Right ventricle myocardium inferior (tissue), 1 donor: Measurements from ENCODE around the gene MCTP1. TPM values are rescaled to one million over a fixed set of nuclear protein-coding genes. Genes with fewer than 3 reads are reported as not detected.

ENCODE experiments used
- ATAC-seq: fragments of 200-7000 bp; cut with Tn5 transposase; one replicate; pipeline ENCODE4 v1.9.1; 2020; ENCODE audit warnings: mild to moderate bottlenecking, moderate library complexity
- DNase-seq: peaks from one replicate; pipeline ENCODE4 v3.0.0; 2021; ENCODE audit errors: missing footprints
- intact Hi-C: fragments of 100-400 bp; cut with DNase I; formaldehyde crosslinking; loops from one replicate; pipeline ENCODE4 v1.11.0; 2022
- total RNA-seq: library from RNA; stranded (reverse); fragmentation: NEBNext Ultra II Directional; extraction: Animal tissue kit (Norgen Biotek cat#: 25700); gene quantifications from one replicate; pipeline ENCODE4 v1.2.1, GENCODE V29; 2021
- donor health status: DM: no; HTN: yes; CAD: no; lungs with severe emphysema.

The MCTP1 gene
- total RNA-seq, 1 donor from 2014 or later = 8.5 TPM

DNA sequence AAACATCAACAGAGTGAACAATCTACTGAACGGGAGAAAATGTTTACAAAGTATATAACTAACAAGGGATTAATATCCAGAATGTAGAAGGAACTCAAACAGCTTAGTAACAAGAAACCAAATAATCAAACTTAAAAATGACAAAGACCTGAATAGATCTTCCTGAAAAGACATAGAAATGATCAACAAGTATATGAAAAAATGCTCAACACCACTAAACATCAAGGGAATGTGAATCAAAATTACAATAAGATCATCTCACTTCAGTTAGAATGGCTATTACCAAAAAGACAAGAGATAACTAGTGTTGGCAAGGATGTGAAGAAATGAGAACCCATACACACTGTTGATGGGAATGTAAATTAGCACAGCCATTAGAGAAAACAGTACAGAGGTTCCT lies 218.8 kb downstream of the MCTP1 start:
- ATAC-seq = no peak
- DNase-seq = no peak
- intact Hi-C loops = no loop called here

DNA sequence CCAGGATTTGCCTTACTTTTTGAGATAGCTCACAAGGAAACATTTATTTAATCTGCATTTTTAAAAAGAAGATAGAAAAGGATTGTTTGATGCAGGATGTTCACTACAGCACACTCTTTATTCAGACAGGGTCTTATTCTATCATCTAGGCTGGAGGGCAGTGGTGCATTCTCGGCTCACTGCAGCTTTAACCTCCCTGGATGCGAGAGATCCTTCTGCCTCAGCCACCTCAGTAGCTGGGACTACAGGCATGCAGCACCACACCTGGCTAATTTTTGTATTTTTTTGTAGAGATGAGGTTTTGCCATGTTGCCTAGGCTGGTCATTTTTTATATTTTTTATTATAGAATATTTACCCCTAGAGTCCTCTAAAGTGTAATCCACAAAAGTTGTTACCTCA lies 221.4 kb downstream of the MCTP1 start:
- intact Hi-C loops = no loop called here
- no peak for DNase-seq
- ATAC-seq = no peak

DNA sequence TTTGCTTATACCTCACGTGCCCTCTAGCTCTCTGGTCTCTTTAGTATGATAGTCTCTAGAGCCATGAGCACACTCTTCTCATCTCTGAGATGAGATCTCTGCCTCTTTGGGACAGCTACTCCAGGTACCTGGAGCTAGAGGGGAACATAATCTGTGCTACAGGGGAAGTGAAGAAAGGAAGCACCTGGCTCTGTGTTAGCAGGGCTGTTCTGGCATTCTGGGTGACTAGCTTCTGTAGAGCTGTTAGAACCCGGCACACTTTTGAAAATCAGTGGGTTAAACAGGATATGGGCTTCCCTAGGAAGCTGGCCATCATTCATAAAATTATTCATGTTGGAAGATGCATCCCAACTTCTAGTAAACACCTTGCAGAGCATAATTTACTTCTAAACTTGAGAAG lies 224.8 kb downstream of the MCTP1 start:
- intact Hi-C loops = no loop called here
- no peak for ATAC-seq
- DNase-seq = no peak

DNA sequence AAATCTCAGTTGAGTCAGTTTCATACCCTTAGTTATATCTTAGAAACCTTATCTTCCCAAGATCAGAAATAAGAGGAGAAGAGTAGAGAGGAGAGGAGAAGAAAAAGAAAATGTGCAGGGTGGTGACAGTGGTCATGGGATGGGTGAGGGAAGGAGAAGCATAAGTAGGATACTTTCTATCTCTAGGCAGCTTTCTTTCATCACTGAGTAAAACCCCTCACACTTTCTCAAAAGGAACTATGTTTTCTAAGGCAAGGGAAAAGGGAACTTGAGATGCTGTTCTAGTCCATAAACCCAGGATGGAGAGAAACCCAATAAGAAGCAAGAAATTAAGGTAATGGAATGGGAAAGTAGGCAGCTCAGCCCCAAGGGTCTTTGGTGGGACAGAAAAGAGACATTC lies 225.3 kb downstream of the MCTP1 start:
- no peak for ATAC-seq
- intact Hi-C loops = no loop called here

DNA sequence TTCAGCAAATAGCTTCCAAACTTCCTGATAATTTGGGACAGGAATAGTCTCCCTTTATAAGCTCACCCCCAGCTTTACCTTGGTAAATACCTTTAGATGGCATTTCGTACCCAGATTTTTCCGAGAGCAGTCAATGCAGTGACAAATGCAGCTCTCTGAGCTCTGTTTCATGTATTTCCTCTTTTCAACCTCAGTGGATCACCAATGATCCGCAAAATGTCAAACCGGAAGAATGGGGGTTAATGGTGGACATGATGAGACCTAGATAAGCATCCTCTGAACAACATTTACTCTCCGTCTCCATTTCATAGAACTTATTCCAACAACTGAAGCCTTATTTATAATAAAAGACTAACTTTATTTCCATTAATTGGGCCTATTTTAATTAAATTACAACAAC lies 227.3 kb downstream of the MCTP1 start:
- ATAC-seq (no peak), DNase-seq (no peak)
- intact Hi-C loops = no loop called here

More for the DNA sequence above, 225.3 kb downstream of the MCTP1 start:
- no peak for DNase-seq

DNA sequence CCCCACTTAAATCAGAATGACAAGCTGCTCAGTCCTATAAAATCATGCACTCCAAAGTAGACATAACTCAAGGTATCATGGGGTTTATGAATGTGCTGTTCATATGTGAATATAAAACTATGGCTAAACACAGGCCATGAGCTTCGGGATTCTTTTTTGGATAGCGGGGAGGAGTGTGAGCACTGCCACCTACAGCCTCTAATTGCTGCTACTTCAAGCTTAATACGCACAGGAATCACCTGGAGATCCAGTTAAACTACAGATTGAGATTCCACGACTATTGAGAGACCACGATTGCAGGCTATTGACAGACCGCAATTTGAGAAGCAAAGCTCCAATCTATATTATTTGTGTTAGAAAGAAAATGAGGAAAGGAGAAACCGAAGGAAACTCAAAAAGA lies 231.6 kb downstream of the MCTP1 start:
- ATAC-seq (no peak), DNase-seq (no peak)
- intact Hi-C loops = no loop called here

DNA sequence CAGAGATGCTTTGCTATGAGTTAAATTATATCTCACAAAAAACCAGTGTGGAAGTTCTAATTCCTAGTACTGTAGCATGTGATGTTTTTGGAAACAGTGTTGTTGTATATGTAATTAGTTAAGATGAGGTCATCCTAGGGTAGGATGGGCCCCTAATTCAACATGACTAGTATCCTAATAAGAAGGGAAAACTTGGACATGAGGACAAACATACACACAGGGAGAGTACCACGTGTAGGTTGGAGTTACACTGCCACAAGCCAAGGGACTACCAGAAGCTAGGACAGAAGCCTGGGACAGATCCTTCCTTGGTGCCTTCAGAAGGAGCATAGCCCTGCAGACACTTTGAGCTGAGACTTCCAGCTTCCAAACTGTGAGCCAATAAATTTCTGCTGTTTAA lies 234.2 kb downstream of the MCTP1 start:
- no peak for DNase-seq
- no peak for ATAC-seq
- intact Hi-C loops = no loop called here

DNA sequence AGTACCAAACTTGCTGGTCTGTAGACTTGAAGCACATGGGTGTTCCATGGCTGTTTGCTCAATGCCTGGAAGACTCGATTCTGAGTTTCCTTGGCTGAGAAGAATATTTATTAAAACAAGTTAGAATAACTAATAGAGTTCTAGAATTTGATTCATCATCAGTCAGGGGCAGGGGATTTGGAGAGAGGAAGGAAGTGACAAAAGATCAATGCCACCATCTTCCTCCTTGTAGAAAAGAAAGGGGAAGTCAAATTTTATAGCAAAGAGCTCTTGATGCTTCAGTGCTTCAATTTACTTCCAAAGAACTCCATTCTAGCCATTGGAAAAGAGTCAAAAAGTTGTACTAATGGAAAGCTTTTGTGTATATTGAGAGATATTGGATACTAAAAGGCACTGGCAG lies 236.3 kb downstream of the MCTP1 start:
- no peak for ATAC-seq
- intact Hi-C loops = no loop called here

DNA sequence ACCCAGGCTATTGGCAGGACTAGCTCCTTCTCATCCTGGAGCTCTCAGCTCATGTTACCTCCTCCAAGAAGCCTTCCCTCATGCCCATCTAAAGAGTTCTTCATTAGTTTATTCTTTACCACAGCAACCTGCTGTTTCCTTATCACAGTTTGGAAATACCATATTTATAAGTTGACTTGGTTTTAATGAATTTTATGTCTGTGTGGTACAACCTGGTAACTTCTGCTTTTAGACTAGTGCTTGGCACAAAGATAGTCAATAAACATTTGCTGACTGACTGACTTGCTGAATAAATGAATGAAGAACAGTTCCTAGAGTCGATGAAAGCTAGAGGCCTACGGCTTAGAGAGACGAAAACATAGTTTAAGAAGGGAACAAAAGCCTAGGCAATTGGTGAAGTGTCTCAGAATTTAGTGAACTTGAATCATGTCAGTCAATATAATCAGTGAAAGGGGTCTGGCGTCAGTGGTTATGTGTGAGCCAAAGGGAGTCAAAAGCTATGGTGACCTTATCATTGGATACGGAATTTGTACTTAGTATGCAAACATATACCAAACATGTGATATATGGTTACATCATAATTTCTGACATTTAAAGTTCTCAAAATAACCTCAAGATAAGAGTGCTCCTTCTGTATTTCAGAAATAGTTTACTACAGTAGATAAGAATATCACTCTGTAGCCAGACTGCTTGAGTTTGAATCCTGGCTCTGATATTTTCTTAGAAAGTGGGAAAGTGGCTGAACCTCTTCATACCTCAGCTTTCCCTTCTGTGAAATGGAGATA lies 239.5 kb downstream of the MCTP1 start:
- intact Hi-C loops = no loop called here
- ATAC-seq (no peak), DNase-seq (no peak)

More for the DNA sequence above, 236.3 kb downstream of the MCTP1 start:
- DNase-seq = no peak

DNA sequence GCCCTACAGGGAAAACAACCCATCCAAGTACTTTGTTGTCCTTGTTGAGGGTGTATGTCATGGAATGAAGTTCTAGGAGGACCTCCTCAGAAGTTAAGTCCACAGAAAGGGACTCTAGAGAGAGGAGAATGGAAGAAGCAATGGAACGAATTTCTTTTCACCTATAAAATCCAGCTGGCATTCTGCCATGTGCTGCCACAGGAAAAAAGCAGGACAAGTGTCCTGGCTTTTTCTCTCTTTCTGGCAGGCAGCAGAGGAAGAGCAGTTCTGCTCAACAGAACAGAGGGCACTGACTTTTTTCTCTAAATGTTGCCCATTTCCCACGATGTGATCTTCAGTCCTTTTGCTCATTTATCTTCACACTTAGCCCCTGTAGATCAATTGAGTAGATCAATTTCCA lies 240.8 kb downstream of the MCTP1 start:
- intact Hi-C loops = no loop called here
- DNase-seq = no peak
- ATAC-seq = no peak

DNA sequence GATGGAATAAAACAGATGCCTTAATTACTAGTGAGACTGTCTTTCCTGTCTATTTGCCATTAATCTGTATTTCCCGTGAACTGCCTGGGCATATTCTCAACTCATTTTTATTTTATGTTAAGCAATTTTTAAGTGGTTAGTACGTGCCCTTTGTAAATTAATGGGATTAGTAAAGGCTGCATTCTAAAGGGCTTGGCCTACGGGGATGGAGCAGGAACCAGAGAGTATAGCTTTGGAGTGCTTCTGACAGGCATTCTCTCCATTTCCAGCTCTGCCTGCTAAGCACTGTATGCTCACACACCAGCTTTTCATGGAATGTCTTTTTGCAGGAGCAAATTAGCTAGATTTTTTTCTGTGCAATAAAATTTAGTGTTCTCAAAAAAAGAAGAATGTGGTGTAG lies 241.2 kb downstream of the MCTP1 start:
- DNase-seq (no peak), ATAC-seq (no peak)
- intact Hi-C loops = no loop called here

DNA sequence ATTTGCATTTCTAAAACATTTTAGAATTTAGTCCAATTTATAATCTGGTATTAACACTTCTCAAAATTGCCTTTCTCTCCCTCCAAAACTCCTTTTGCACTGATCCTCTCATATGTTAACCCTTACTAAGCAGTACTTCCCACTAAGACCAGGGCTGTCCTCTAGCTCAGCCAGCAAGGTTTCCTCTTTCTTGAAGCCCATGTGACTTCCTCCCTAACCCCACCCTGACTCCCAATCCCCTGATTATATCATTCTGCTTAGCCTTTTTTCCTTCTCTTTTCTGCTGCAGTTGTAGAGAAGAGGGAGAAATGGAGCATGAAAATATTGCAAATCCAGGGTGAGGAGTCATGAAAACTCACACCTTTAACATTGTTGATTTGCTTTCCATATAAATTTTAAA lies 241.7 kb downstream of the MCTP1 start:
- DNase-seq = no peak
- intact Hi-C loops = no loop called here
- ATAC-seq = peak; percentile 50

DNA sequence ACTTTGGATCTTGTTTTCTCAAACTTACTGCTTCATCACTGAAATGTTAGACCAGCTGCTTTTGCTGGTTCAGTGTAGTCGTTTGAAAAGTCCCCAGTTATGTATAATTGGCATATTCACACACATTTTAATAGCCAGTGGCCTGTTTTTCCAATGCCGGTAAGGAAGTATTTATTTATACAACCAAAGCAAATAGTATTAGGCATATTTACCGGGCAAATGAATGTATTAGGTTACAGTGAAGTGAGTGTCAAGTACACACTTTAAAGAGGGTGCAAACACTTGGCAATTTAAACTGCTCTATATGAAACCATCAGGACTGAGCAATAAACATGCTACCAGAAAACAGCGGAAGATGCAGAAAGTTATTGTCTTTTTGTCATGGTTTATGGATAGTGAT lies 242.9 kb downstream of the MCTP1 start:
- intact Hi-C loops = no loop called here
- DNase-seq (no peak), ATAC-seq (no peak)

DNA sequence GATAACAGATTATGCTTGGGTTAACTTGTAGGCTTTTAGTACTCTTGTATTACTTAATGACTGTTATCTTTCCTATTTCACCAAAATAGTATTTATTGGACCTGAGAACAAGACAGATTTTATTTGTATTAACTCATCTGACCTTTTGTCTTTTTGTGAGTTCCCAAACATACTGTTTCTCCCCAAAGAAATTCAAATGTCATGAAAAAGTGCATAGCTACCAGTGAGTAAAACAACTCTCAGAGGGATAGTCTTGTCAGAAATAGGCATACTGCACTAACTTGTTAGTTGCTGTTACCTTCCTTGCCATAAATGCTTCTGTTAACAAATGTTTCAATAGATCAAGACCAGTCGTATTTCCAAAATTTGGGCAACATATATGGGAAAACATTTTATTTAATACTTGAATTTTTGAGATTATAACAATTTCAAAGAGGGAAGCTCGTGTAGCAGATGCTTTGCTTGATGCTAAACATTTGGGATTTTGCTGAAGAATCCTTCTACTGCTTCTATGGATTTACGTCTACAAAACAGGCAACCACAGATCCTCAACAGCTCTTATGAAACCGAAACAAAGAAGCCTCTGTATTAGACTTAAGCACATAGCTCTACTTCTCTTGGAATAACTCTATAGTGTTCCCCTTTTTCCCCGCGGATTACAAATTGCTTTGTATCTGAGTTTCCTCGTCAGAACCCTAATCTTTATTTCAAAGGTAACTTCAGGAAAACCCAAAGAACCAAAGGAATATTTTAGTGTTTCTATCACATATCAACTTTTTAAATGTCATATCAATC lies 248.8 kb downstream of the MCTP1 start:
- ATAC-seq = no peak
- no peak for DNase-seq
- intact Hi-C loops = no loop called here

DNA sequence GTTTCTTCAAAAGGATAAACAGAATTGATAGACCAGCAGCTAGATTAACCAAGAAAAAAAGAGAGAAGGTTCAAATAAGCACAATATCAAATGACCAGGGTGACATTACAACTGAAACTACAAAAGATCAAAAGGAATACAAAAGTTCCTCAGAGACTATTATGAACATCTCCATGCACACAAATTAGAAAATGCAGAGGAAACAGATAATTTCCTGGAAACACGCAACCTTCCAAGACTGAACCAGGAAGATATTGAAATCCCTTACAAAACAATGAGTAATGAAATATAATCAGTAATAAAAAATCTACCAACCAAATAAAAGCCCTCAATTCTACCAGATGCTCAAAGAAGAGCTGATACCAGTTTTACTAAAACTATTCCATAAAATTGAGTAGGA lies 252.1 kb downstream of the MCTP1 start:
- ATAC-seq (no peak), DNase-seq (no peak)
- intact Hi-C loops = no loop called here

DNA sequence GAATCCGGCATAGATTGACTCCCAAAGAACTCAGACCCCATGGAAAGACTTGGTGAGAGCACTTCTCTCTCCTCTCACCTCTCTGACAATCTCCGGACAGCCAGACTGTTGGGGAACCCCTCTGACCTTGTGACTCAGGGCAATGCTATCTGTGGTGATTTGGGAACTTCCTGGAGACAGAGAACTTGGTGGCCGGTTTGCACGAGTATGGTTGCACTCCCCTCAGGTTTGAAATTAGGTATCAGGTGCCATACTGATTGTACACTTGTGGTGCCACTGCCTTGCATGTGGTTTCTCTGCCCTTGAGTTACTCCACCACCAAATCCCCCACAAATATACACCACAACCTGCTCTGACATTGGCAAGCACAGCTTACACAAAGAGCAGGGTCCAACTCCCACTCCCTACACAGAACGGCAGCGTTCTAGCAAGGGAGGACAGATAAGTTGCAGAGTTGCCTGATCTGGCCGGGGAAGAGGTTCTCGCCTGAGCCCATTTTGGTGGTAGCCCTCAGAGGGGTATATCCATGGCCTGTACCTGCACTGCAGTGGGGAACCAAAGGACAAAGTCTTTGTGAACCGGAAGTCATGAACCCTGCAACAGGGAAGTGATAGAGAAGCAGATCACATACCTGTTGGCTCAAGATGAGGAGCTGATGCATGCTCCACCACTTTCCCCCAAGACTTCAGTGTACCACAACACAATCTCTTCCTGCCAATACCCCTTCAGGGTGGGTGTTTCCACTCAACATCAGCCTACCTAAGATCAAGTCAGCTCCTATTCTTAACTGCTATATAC lies 255.1 kb downstream of the MCTP1 start:
- DNase-seq (no peak), ATAC-seq (no peak)
- intact Hi-C loops = no loop called here

DNA sequence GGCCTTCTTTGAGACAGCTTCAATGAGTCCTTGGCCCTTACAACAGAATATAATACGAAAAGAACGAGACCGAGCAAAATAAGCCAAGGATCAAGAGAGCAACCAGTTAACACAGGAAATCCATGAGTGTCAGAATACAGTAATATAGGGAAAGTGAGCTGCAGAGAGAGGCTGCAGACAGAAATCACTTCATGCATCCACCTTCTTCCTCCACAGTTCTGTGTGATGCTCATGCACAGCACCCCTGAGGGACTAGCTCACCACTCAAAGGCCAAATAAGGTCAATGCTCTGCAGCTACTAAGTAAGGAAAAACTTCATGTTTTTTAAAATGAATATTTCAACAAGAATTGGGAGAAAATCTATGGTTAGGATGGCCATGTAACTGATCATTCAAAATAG lies 257.1 kb downstream of the MCTP1 start:
- DNase-seq (no peak), ATAC-seq (no peak)
- intact Hi-C loops = no loop called here

DNA sequence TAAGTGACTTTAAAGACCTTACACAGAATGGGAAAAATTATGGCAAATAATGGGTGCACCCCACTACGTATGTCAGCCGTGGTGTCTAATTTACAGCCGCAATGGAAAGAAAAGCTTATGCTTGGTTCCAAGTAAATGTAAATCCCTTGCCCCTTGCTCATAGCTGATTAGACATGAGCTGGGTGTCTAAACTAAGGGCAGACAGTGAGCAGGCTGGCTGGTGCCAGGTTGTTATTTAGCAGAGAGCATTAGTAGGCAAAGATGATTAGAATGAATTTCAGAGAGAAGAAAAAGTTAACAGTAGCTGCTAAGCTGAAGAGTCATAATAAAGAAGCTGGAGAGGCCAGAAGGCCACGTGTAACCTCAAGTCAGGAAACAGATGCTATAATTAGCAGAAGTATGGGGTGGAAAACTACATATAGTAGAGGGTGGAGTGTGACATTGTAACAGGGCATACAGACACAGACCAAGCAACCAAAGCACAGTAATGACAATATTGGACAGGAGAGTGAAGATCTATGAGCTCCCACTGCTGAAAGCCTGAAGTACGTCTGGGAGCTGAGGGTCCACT lies 257.7 kb downstream of the MCTP1 start:
- DNase-seq (no peak), ATAC-seq (peak; percentile 56)
- intact Hi-C loops = no loop called here

DNA sequence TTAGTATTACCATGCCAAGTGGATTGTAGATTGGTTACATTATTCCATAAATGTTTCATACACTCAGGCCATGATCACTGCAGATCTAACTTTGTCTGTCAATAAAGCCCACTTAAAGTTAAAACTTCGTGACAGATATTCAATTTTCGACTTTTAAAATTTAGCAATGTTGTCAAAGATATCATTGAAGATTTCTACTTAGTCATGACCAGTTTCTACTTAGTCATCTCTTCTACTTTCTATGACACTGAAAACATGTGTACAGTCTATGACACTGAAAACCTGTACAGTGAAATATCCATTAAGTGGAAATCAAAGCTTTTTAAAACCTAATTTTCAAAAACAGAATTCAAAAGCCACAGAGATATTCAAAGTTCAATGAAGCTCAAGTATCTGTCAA lies 258.2 kb downstream of the MCTP1 start:
- DNase-seq = no peak
- intact Hi-C loops = no loop called here
- ATAC-seq = no peak
